GM12872 (cell line): ENCODE measurements around the gene UCHL1.

Experiments
- CTCF ChIP-seq: IDR thresholded peaks from 3 replicates; pipeline ENCODE4 v1.5.1; 2011; ENCODE audit warnings: low read depth, mild to moderate bottlenecking, low read length, moderate library complexity; ENCODE audit not compliant: insufficient read depth

Gene UCHL1

GRCh38 chr4:41305476-41305875 is 48.7 kb downstream of the UCHL1 start:
- TF ChIP-seq CTCF = no peak

DNA sequence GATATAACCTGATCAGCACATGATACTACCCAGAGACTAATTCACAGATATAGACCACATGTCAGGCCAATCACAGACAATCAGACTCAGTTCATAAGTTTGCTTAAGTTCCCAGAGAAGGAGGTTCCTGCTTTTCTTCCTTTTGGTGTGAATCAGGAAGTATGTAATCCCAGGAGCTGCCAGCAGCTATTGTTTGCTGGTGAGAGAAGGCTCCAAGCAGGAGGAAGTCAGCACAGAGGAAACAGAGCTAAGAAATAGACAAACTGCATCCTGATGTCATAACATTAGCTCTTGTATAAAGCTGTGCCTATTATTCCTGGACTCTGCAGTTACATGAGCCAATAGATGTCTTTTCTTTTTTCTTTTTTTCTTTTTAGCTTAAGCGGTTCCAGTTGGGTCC is 50.9 kb downstream of the UCHL1 start:
- TF ChIP-seq CTCF = no peak

- no peak for TF ChIP-seq CTCF
Observed at GRCh38 chr4:41308398-41308797, 51.7 kb downstream of the UCHL1 start.

DNA sequence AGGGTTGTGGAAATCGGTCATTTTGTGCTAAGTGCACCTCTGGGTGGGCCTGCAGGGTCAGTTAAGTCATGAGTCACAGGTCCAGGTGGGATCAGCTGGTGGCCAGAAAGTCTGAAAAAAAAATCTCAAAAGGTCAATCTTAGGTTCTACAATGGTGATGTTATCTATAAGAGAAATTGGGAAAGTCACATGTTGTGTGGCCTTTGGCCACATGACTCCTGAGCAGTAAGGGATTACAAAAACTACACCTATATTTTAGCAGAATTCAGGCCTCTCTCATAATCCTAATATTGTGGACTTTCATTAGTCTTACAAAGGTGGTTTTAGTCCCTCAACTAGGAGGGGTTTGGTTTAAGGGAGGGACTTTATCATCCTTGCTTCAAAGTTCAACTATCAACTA is 59.1 kb downstream of the UCHL1 start:
- no peak for TF ChIP-seq CTCF
